Spleen (tissue), 7 donors: ENCODE measurements around the gene GREB1L.

Source experiments
- CTCF ChIP-seq, 11 experiments: fragments of 200-600 bp in 7 of 11; fragments of 450-650 bp in 4 of 11; sonication (generic) in 4 of 11; IDR thresholded peaks in 8 of 11; conservative IDR thresholded peaks in 3 of 11; 1 replicate in 7 of 11; 2 replicates in 4 of 11; pipeline versions ENCODE4 v1.4.0 to v1.8.0; 2016 to 2021; ENCODE audit warnings: antibody characterized with exemption in 11 of 11, inconsistent platforms in 4 of 11, mild to moderate bottlenecking in 1 of 11
- POLR2A ChIP-seq, 3 donors: fragments of 450-650 bp; IDR thresholded peaks; one replicate each; pipeline ENCODE4 v1.5.1; 2017; ENCODE audit warnings: antibody characterized with exemption in 3 of 3, mild to moderate bottlenecking in 1 of 3
- donor health status: DM: no; HTN: no; CAD: no; lungs with moderate emphysema.
- donor health status: DM: no; HTN: no; CAD: no.
- donor health status: DM: no; HTN: no; CAD: no.

- TF ChIP-seq CTCF (IDR thresholded peaks at IDR 0.05 in 8 of 11, conservative IDR thresholded peaks at IDR 0.05 in 3 of 11) (no peak), POLR2A (IDR thresholded peaks at IDR 0.05) (no peak)
Observed at GRCh38 chr18:21502661-21503060, 260.6 kb downstream of the GREB1L start.
